A549 (cell line): ENCODE measurements around the gene NACC2.

ENCODE experiments used
- BHLHE40 ChIP-seq: IDR thresholded peaks from 2 replicates; pipeline ENCODE4 v1.6.1; 2012; ENCODE audit warnings: low read depth, low read length, inconsistent platforms
- TF ChIP-seq, protein P1 (sequence below): fragments of >200 bp; sonication (Bioruptor Twin); formaldehyde crosslinking; IDR thresholded peaks from 3 replicates; pipeline ENCODE4 v1.5.1; 2016
- TF ChIP-seq, protein P2 (sequence below): fragments of 200-600 bp; sonication (generic); IDR thresholded peaks from 2 replicates; pipeline ENCODE4 v1.6.1; 2016; ENCODE audit warnings: antibody characterized with exemption, mild to moderate bottlenecking, moderate library complexity
- TF ChIP-seq, protein P3 (sequence below): fragments of 450-650 bp; IDR thresholded peaks from 2 replicates; pipeline ENCODE4 v1.6.1; 2014; ENCODE audit warnings: antibody characterized with exemption

DNA sequence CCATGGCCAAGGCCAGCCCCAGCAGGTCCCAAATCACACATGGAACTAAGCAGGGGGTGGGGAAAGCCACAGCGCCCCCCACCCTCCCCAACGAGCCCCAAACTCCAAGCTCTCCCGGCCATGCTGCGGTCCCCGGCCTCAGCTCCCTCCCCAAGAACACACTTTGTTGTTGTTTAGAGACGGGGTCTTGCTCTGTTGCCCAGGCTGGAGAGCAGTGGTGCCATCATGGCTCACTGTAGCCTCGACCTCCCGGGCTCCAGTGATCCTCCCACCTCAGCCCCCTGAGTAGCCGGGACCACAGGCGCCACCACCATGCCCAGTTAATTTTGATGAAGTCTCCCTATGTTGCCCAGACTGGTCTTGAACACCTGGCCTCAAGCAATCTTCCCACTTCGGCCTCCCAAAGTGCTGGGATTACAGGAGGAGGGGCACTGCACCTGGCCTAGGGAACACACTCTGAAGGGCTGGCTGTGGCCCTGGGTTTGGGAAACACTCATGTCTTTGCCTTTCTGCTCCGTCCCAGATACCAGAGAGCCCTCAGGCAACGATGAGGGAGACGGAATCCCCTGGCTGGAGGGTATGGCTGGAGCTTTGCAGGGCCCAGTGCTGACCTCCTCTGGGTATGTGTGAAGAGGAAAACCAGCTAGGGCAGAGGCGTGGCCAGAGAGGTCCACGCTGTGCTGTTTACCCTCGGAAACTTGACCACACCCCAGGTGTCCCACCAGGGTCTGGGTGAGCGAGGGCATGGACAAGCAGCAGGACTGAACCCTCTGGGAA lies 80.8 kb downstream of the NACC2 start:
- TF ChIP-seq, protein P1, sequence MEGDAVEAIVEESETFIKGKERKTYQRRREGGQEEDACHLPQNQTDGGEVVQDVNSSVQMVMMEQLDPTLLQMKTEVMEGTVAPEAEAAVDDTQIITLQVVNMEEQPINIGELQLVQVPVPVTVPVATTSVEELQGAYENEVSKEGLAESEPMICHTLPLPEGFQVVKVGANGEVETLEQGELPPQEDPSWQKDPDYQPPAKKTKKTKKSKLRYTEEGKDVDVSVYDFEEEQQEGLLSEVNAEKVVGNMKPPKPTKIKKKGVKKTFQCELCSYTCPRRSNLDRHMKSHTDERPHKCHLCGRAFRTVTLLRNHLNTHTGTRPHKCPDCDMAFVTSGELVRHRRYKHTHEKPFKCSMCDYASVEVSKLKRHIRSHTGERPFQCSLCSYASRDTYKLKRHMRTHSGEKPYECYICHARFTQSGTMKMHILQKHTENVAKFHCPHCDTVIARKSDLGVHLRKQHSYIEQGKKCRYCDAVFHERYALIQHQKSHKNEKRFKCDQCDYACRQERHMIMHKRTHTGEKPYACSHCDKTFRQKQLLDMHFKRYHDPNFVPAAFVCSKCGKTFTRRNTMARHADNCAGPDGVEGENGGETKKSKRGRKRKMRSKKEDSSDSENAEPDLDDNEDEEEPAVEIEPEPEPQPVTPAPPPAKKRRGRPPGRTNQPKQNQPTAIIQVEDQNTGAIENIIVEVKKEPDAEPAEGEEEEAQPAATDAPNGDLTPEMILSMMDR = no peak
- TF ChIP-seq BHLHE40 = no peak
- TF ChIP-seq, protein P2, sequence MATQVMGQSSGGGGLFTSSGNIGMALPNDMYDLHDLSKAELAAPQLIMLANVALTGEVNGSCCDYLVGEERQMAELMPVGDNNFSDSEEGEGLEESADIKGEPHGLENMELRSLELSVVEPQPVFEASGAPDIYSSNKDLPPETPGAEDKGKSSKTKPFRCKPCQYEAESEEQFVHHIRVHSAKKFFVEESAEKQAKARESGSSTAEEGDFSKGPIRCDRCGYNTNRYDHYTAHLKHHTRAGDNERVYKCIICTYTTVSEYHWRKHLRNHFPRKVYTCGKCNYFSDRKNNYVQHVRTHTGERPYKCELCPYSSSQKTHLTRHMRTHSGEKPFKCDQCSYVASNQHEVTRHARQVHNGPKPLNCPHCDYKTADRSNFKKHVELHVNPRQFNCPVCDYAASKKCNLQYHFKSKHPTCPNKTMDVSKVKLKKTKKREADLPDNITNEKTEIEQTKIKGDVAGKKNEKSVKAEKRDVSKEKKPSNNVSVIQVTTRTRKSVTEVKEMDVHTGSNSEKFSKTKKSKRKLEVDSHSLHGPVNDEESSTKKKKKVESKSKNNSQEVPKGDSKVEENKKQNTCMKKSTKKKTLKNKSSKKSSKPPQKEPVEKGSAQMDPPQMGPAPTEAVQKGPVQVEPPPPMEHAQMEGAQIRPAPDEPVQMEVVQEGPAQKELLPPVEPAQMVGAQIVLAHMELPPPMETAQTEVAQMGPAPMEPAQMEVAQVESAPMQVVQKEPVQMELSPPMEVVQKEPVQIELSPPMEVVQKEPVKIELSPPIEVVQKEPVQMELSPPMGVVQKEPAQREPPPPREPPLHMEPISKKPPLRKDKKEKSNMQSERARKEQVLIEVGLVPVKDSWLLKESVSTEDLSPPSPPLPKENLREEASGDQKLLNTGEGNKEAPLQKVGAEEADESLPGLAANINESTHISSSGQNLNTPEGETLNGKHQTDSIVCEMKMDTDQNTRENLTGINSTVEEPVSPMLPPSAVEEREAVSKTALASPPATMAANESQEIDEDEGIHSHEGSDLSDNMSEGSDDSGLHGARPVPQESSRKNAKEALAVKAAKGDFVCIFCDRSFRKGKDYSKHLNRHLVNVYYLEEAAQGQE = no peak
- TF ChIP-seq, protein P3, sequence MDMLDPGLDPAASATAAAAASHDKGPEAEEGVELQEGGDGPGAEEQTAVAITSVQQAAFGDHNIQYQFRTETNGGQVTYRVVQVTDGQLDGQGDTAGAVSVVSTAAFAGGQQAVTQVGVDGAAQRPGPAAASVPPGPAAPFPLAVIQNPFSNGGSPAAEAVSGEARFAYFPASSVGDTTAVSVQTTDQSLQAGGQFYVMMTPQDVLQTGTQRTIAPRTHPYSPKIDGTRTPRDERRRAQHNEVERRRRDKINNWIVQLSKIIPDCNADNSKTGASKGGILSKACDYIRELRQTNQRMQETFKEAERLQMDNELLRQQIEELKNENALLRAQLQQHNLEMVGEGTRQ = no peak
